Neural progenitor cell (in vitro differentiated cells): ENCODE measurements around the gene CSRNP3. TPM values are rescaled to one million over a fixed set of nuclear protein-coding genes. Genes with fewer than 3 reads are reported as not detected.

ENCODE experiments used
- DNase-seq: peaks from one replicate; pipeline ENCODE4 v3.0.0-alpha.2; 2016; ENCODE audit warnings: low spot score
- H2AFZ ChIP-seq: fragments of 200-600 bp; sonication (generic); replicated peaks from 2 replicates; pipeline ENCODE4 v1.6.1; 2016; ENCODE audit warnings: antibody characterized with exemption
- H3F3A ChIP-seq: fragments of 200-600 bp; sonication (generic); 2 replicates; pipeline ENCODE4 v1.6.1; 2016; ENCODE audit warnings: antibody characterized with exemption, low read depth
- H3K27ac ChIP-seq: fragments of 200-600 bp; sonication (generic); 2 replicates; pipeline ENCODE4 v1.5.1; 2016; ENCODE audit warnings: mild to moderate bottlenecking
- H3K27me3 ChIP-seq: fragments of 200-600 bp; sonication (generic); 2 replicates; pipeline ENCODE4 v1.6.1; 2016; ENCODE audit warnings: mild to moderate bottlenecking, moderate library complexity
- H3K36me3 ChIP-seq: fragments of 200-600 bp; sonication (generic); 2 replicates; pipeline ENCODE4 v1.5.1; 2016
- H3K4me1 ChIP-seq: fragments of 200-600 bp; sonication (generic); 2 replicates; pipeline ENCODE4 v1.6.1; 2016; ENCODE audit warnings: mixed run types
- H3K4me2 ChIP-seq: fragments of 200-600 bp; sonication (generic); 2 replicates; pipeline ENCODE4 v1.6.1; 2016
- H3K4me3 ChIP-seq: fragments of 200-600 bp; sonication (generic); 2 replicates; pipeline ENCODE4 v1.5.1; 2016
- H3K79me2 ChIP-seq: fragments of 200-600 bp; sonication (generic); 2 replicates; pipeline ENCODE4 v1.6.1; 2016; ENCODE audit warnings: low read depth
- H3K9ac ChIP-seq: fragments of 200-600 bp; sonication (generic); 2 replicates; pipeline ENCODE4 v1.6.1; 2016
- H3K9me3 ChIP-seq: fragments of 200-600 bp; sonication (generic); 2 replicates; pipeline ENCODE4 v1.5.1; 2016; ENCODE audit warnings: low read depth
- H4K20me1 ChIP-seq: fragments of 200-600 bp; sonication (generic); 2 replicates; pipeline ENCODE4 v1.6.1; 2016; ENCODE audit warnings: low read depth
- H3K27ac Mint-ChIP-seq: 3 replicates; pipeline ENCODE4 v1.8.0; 2021; ENCODE audit warnings: mixed read lengths
- H3K27me3 Mint-ChIP-seq: 2 replicates; pipeline ENCODE4 v1.8.0; 2022; ENCODE audit warnings: low read depth, mild to moderate bottlenecking, inconsistent platforms, moderate library complexity, mixed read lengths; ENCODE audit not compliant: insufficient read depth
- H3K36me3 Mint-ChIP-seq: 3 replicates; pipeline ENCODE4 v1.8.0; 2021; ENCODE audit warnings: mixed read lengths
- H3K4me1 Mint-ChIP-seq: 3 replicates; pipeline ENCODE4 v1.8.0; 2021; ENCODE audit warnings: mixed read lengths
- H3K4me3 Mint-ChIP-seq: 3 replicates; pipeline ENCODE4 v1.8.0; 2021; ENCODE audit warnings: mild to moderate bottlenecking, moderate library complexity, mixed read lengths
- H3K9me3 Mint-ChIP-seq: 3 replicates; pipeline ENCODE4 v1.8.0; 2020; ENCODE audit warnings: mixed read lengths
- CTCF ChIP-seq: fragments of 200-600 bp; sonication (generic); IDR thresholded peaks from 2 replicates; pipeline ENCODE4 v1.5.1; 2017; ENCODE audit warnings: antibody characterized with exemption, mild to moderate bottlenecking
- EZH2 ChIP-seq: fragments of 200-600 bp; sonication (generic); IDR thresholded peaks from 2 replicates; pipeline ENCODE4 v1.6.1; 2017; ENCODE audit warnings: antibody characterized with exemption, mild to moderate bottlenecking, moderate library complexity
- EZH2phosphoT487 ChIP-seq: fragments of 200-600 bp; sonication (generic); IDR thresholded peaks from 2 replicates; pipeline ENCODE4 v1.6.1; 2017; ENCODE audit warnings: antibody characterized with exemption
- total RNA-seq: library from RNA; depleted of rRNA; stranded (reverse); fragments of >200 nt; gene quantifications from 2 replicates; pipeline ENCODE4 v1.2.3, GENCODE V29; 2015; ENCODE audit warnings: low replicate concordance

The CSRNP3 gene
- total RNA-seq, 1 donor from 2014 or later, result 16.9 TPM

GRCh38 chr2:165594231-165594934 is 124.9 kb downstream of the CSRNP3 start:
- no peak overlapping the region for H3K27ac ChIP-seq
- H3K9ac ChIP-seq, result no peak overlapping the region
- Mint-ChIP-seq H3K27me3 (no peaks in the 10 kb centered on the region), H3K4me1 (peaks cover 2% of the 10 kb centered on the region), H3K4me3 (no peak overlapping the region), H3K36me3 (peaks cover 56% of the 10 kb centered on the region), H3K27ac (no peak overlapping the region), H3K9me3 (peaks cover 20% of the 10 kb centered on the region)
- no peaks in the 10 kb centered on the region for H3K9me3 ChIP-seq
- no peaks in the 10 kb centered on the region for H3K79me2 ChIP-seq
- no peaks in the 10 kb centered on the region for H3K27me3 ChIP-seq
- TF ChIP-seq EZH2 (no peak), CTCF (no peak), EZH2phosphoT487 (no peak)
- no peak overlapping the region for H3K4me2 ChIP-seq
- no peaks in the 10 kb centered on the region for H3K4me1 ChIP-seq
- H3K4me3 ChIP-seq, result no peak overlapping the region
- no peak overlapping the region for H2AFZ ChIP-seq
- H3K36me3 ChIP-seq, result peaks cover 11% of the 10 kb centered on the region
- H3F3A ChIP-seq, result no peaks in the 10 kb centered on the region
- no peaks in the 10 kb centered on the region for H4K20me1 ChIP-seq
- DNase-seq, result no peak

- H3K9ac ChIP-seq, result no peak overlapping the region
- H3K27ac Mint-ChIP-seq, result no peak overlapping the region
These were observed 125.4 kb downstream of the CSRNP3 start for GRCh38 chr2:165594935-165595255.

GRCh38 chr2:165596788-165597187 is 127.3 kb downstream of the CSRNP3 start:
- no peak for TF ChIP-seq EZH2phosphoT487
- no peak for TF ChIP-seq EZH2
- TF ChIP-seq CTCF, result no peak
- Mint-ChIP-seq H3K4me1 (peaks cover 2% of the 10 kb centered on the region), H3K4me3 (no peak overlapping the region), H3K27ac (no peak overlapping the region), H3K36me3 (peaks cover 46% of the 10 kb centered on the region), H3K27me3 (no peaks in the 10 kb centered on the region), H3K9me3 (peaks cover 4% of the 10 kb centered on the region)
- DNase-seq, result no peak
- no peaks in the 10 kb centered on the region for H3K79me2 ChIP-seq
- H3K4me2 ChIP-seq, result no peak overlapping the region
- H3K9ac ChIP-seq, result no peak overlapping the region
- no peaks in the 10 kb centered on the region for H3K9me3 ChIP-seq
- no peaks in the 10 kb centered on the region for H3K27me3 ChIP-seq
- H3K36me3 ChIP-seq, result peaks cover 11% of the 10 kb centered on the region
- no peaks in the 10 kb centered on the region for H4K20me1 ChIP-seq
- no peaks in the 10 kb centered on the region for H3F3A ChIP-seq
- no peak overlapping the region for H2AFZ ChIP-seq
- H3K27ac ChIP-seq, result no peak overlapping the region
- H3K4me1 ChIP-seq, result no peaks in the 10 kb centered on the region
- no peak overlapping the region for H3K4me3 ChIP-seq

More at GRCh38 chr2:165594935-165595255, 125.4 kb downstream of the CSRNP3 start:
- Histone ChIP-seq H3F3A (no peaks in the 10 kb centered on the region), H4K20me1 (no peaks in the 10 kb centered on the region), H3K36me3 (peaks cover 11% of the 10 kb centered on the region), H3K79me2 (no peaks in the 10 kb centered on the region), H3K27me3 (no peaks in the 10 kb centered on the region), H3K27ac (no peak overlapping the region), H3K4me1 (no peaks in the 10 kb centered on the region), H3K9me3 (no peaks in the 10 kb centered on the region), H3K4me2 (no peak overlapping the region), H3K4me3 (no peak overlapping the region), H2AFZ (no peak overlapping the region)
- H3K9me3 Mint-ChIP-seq, result peaks cover 17% of the 10 kb centered on the region
- H3K4me1 Mint-ChIP-seq, result peaks cover 2% of the 10 kb centered on the region
- no peak overlapping the region for H3K4me3 Mint-ChIP-seq
- no peaks in the 10 kb centered on the region for H3K27me3 Mint-ChIP-seq
- no peak for TF ChIP-seq EZH2phosphoT487
- TF ChIP-seq EZH2, result no peak
- TF ChIP-seq CTCF, result no peak
- peaks cover 52% of the 10 kb centered on the region for H3K36me3 Mint-ChIP-seq
- no peak for DNase-seq
